ENCODE measurements around the gene TMEM134. TPM values are rescaled to one million over a fixed set of nuclear protein-coding genes. Genes with fewer than 3 reads are reported as not detected.
A peak's percentile ranks its signal among the peaks of the same experiment; 100 is the strongest.

Gene TMEM134
- total and polyA plus RNA-seq, 9 of the 15 experiments (the other 6 are each of a cell fraction or from before 2014, with no cell fraction given): 0.63 to 48.4 (median 10.7) TPM

GRCh38 chr11:67508486-67509121 lies 39.6 kb upstream of the TMEM134 start (continued):
- TF ChIP-seq ZNF318 (IDR thresholded peaks at IDR 0.05; ENCODE audit: borderline replicate concordance in 1 of 2, low read depth in 1 of 2) (no peak), ARID1B (IDR thresholded peaks at IDR 0.05) (no peak), TAF7 (tag; IDR thresholded peaks at IDR 0.05) (no peak), HOXB6 (CRISPR knock-in tag; IDR thresholded peaks at IDR 0.05; ENCODE audit: borderline replicate concordance) (no peak), CREM (IDR thresholded peaks at IDR 0.05; ENCODE audit: low read depth) (peak; percentile 99), JUN (IDR thresholded peaks at IDR 0.05; ENCODE audit: borderline replicate concordance, low read depth, low read length) (no peak), JUN (CRISPR knock-in tag; IDR thresholded peaks at IDR 0.05; ENCODE audit: borderline replicate concordance) (peak; percentile 70; the same call in 1 of the 2 replicates), MTA1 (IDR thresholded peaks at IDR 0.05; ENCODE audit: borderline replicate concordance) (peak; percentile 98), ZNF830 (CRISPR knock-in tag; IDR thresholded peaks at IDR 0.05) (no peak), BRF1 (IDR thresholded peaks at IDR 0.05; ENCODE audit: borderline replicate concordance, extremely low read depth, insufficient read length) (no peak), NFIX (CRISPR knock-in tag; IDR thresholded peaks at IDR 0.05; ENCODE audit: low read depth) (no peak), ZNF384 (IDR thresholded peaks at IDR 0.05; ENCODE audit: low read depth, low read length) (no peak), HDAC8 (tag; IDR thresholded peaks at IDR 0.05) (no peak), NCOA6 (IDR thresholded peaks at IDR 0.05) (no peak), ESRRA (IDR thresholded peaks at IDR 0.05; ENCODE audit: borderline replicate concordance, low read depth) (no peak; the same call in 1 of the 2 replicates), ZNF347 (CRISPR knock-in tag; IDR thresholded peaks at IDR 0.05; ENCODE audit: low read depth) (no peak), ZNF23 (CRISPR knock-in tag; IDR thresholded peaks at IDR 0.05) (no peak), ZNF76 (CRISPR knock-in tag; IDR thresholded peaks at IDR 0.05; ENCODE audit: borderline replicate concordance) (no peak), TCF3 (CRISPR knock-in tag; IDR thresholded peaks at IDR 0.05) (no peak), RUNX1 (IDR thresholded peaks at IDR 0.05; ENCODE audit: low read depth) (no peak), DIDO1 (tag; IDR thresholded peaks at IDR 0.05; ENCODE audit: low read depth) (no peak), POLR2B (IDR thresholded peaks at IDR 0.05; ENCODE audit: low read depth, partially characterized antibody) (peak; percentile 65)
- TF ChIP-seq, protein P1, sequence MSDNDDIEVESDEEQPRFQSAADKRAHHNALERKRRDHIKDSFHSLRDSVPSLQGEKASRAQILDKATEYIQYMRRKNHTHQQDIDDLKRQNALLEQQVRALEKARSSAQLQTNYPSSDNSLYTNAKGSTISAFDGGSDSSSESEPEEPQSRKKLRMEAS (CRISPR knock-in tag; IDR thresholded peaks at IDR 0.05): peak; percentile 76; the same call in 1 of the 2 replicates

All from K562 (cell line).